GM10248 (cell line): Measurements from ENCODE around the gene LILRB5.
"Not testable (repeated sequence)": the region's sequence is repeated elsewhere in the genome, so short reads cannot be mapped to it uniquely, and the experiment has no call there.

Experiments
- CTCF ChIA-PET: fragments of 300-600 bp; sonication (Branson Sonifier 250); formaldehyde crosslinking; extraction: SDS; loops from one replicate; lab custom pipeline; 2021; ENCODE audit warnings: antibody characterized with exemption; lab: Yijun Ruan, JAX
- POLR2A ChIA-PET: fragments of 350-650 bp; sonication (Branson Sonifier 250); formaldehyde crosslinking; extraction: SDS; loops from one replicate; lab custom pipeline; 2020; ENCODE audit warnings: antibody characterized with exemption; lab: Yijun Ruan, JAX
- DNase-seq: peaks from one replicate; pipeline ENCODE4 v3.0.0; 2012; ENCODE audit errors: extremely low spot score
- CTCF ChIP-seq: IDR thresholded peaks from 2 replicates; pipeline ENCODE4 v1.5.1; 2012; ENCODE audit warnings: mild to moderate bottlenecking, low read depth; ENCODE audit errors: extremely low read depth, missing control alignments, control extremely low read depth

The LILRB5 gene

GRCh38 chr19:54297759-54298305 is 40.8 kb upstream of the LILRB5 start:
- CTCF ChIA-PET = interaction anchor here (0.7 to 1.6 kb wide), 2 partner anchors 32 to 92 kb away, joined by 3 read pairs; no protein-coding TSS in a partner anchor

DNA sequence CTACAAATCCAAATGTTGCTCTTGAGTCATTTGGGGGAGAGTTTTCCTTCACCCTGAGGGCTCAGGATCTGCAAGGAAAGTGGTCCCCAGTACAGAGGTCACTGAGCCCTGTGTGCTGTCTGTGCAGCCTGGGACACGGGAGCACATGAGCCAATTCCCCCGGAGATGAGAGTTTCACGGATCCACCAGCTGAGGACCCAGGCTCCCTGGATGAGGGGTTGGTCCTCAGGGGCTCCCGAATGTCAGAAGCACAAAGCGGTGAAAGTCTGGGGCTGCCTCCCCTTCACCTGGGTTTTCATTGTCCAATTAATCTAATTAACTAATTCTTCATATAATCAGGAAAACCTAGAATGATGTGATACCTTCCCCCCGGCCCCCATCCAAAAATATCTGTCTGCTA is 37.5 kb upstream of the LILRB5 start:
- DNase-seq = no peak
- ChIA-PET CTCF (no interaction called here), POLR2A (no interaction called here)
- no peak for TF ChIP-seq CTCF

More at GRCh38 chr19:54297759-54298305, 40.8 kb upstream of the LILRB5 start:
- DNase-seq = no peak
- POLR2A ChIA-PET = no interaction called here
- no peak for TF ChIP-seq CTCF

DNA sequence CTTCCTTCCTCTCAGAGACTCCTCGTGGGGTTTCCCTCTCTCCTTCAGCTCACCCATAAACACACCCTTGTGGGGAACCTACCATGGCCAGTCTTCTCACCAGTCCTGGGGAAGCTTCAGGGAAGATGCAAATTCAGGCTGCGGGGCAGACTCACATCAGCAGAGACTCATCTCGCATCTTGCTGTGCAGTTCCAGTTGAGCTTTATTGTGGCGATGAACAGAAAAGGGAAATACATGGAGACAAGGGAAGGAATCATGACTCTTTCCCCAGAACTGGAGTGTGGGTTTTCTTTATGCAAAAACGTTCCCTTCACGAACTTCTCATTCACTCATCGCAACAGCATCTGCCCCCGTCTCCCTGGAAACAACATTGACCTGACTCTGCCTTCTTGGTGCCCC is 32.1 kb upstream of the LILRB5 start:
- not testable (repeated sequence) for DNase-seq
- ChIA-PET CTCF (interaction anchor here (0.9 to 1.2 kb wide), 2 partner anchors 23 to 102 kb away, joined by 3 read pairs; no protein-coding TSS in a partner anchor), POLR2A (interaction anchor here (0.5 kb wide), 1 partner anchor 86 kb away, joined by 4 read pairs; no protein-coding TSS in a partner anchor)

GRCh38 chr19:54287456-54287855 is 30.4 kb upstream of the LILRB5 start:
- POLR2A ChIA-PET = no interaction called here
- DNase-seq = no peak
- no peak for TF ChIP-seq CTCF
- CTCF ChIA-PET = no interaction called here

- POLR2A ChIA-PET, DNase-seq, CTCF ChIA-PET: not testable (repeated sequence)
These were observed 29.2 kb upstream of the LILRB5 start for GRCh38 chr19:54286283-54286682.

- CTCF ChIA-PET, POLR2A ChIA-PET, DNase-seq: not testable (repeated sequence)
These were observed 28.5 kb upstream of the LILRB5 start for GRCh38 chr19:54285427-54286056.

- no peak for TF ChIP-seq CTCF
- ChIA-PET CTCF (interaction anchor here (2.0 kb wide), 1 partner anchor 17 kb away, joined by 6 read pairs; no protein-coding TSS in a partner anchor), POLR2A (no interaction called here)
- DNase-seq = no peak
These were observed 25.8 kb upstream of the LILRB5 start for GRCh38 chr19:54282686-54283470.

DNA sequence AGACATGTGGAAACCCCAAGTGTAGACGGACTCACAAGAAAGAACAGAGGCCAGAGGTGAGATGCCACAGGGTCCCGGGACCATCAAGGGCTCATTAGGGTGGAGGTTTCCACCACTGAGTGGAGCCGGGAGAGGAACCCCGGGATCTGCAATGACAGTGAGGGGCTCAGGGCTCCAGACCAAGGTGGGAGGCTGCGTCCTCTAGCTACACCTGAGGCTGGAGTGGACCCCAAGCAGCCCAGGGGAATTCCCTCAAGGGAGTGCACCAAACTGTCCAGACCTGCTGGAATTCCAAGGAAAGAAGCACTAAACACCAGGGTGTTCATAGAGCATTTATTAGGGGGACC is 24.6 kb upstream of the LILRB5 start:
- CTCF ChIA-PET = interaction anchor here (2.0 kb wide), 1 partner anchor 16 kb away, joined by 6 read pairs; no protein-coding TSS in a partner anchor
- POLR2A ChIA-PET, DNase-seq: not testable (repeated sequence)
